ENCODE results near the gene DNAJB1.
"Not testable (repeated sequence)": the region's sequence is repeated elsewhere in the genome, so short reads cannot be mapped to it uniquely, and the experiment has no call there.

Gene DNAJB1

GRCh38 chr19:14553042-14553938 is 35.1 kb upstream of the DNAJB1 start:
- DNase-seq (ENCODE audit: low read depth), result no peak

- DNase-seq (ENCODE audit: low read depth), result not testable (repeated sequence)
Measured at GRCh38 chr19:14552006-14552360, 33.8 kb upstream of the DNAJB1 start.

- DNase-seq (ENCODE audit: low read depth), result peak; percentile 40
Measured at GRCh38 chr19:14551134-14552005, 33.2 kb upstream of the DNAJB1 start.

- DNase-seq (ENCODE audit: low read depth), result no peak
Measured at GRCh38 chr19:14550201-14550754, 32.1 kb upstream of the DNAJB1 start.

GRCh38 chr19:14545716-14546082 is 27.5 kb upstream of the DNAJB1 start:
- DNase-seq (ENCODE audit: low read depth), result no peak

GRCh38 chr19:14544977-14545715 is 26.9 kb upstream of the DNAJB1 start:
- DNase-seq (ENCODE audit: low read depth), result no peak

GRCh38 chr19:14544047-14544446 is 25.9 kb upstream of the DNAJB1 start:
- DNase-seq (ENCODE audit: low read depth), result no peak

GRCh38 chr19:14542711-14543328 is 24.6 kb upstream of the DNAJB1 start:
- peak; percentile 23 for DNase-seq (ENCODE audit: low read depth)

- DNase-seq (ENCODE audit: low read depth), result not testable (repeated sequence)
Measured at GRCh38 chr19:14541979-14542378, 23.8 kb upstream of the DNAJB1 start.

GRCh38 chr19:14540741-14541525 is 22.7 kb upstream of the DNAJB1 start:
- no peak for DNase-seq (ENCODE audit: low read depth)

- peak; percentile 44 for DNase-seq (ENCODE audit: low read depth)
Measured at GRCh38 chr19:14536926-14537692, 18.9 kb upstream of the DNAJB1 start.

- no peak for DNase-seq (ENCODE audit: low read depth)
Measured at GRCh38 chr19:14533450-14533849, 15.3 kb upstream of the DNAJB1 start.

GRCh38 chr19:14530506-14530905 is 12.3 kb upstream of the DNAJB1 start:
- DNase-seq (ENCODE audit: low read depth), result no peak

- peak; percentile 20 for DNase-seq (ENCODE audit: low read depth)
Measured at GRCh38 chr19:14530005-14530348, 11.8 kb upstream of the DNAJB1 start.

- peak; percentile 100 for DNase-seq (ENCODE audit: low read depth)
Measured at GRCh38 chr19:14529254-14530004, 11.2 kb upstream of the DNAJB1 start, which contains the start of gene TECR. Gene TECR (plus strand): TSS chr19:14529594. CDS start chr19:14529697, 103 bp downstream.

GRCh38 chr19:14528419-14529253 is 10.4 kb upstream of the DNAJB1 start:
- no peak for DNase-seq (ENCODE audit: low read depth)

GRCh38 chr19:14526423-14526822 is 8.2 kb upstream of the DNAJB1 start:
- DNase-seq (ENCODE audit: low read depth), result no peak

- no peak for DNase-seq (ENCODE audit: low read depth)
Measured at GRCh38 chr19:14525729-14526128, 7.5 kb upstream of the DNAJB1 start.

Measured in fibroblast of gingiva (primary cell).